HG02588 (cell line): ENCODE results near the gene TOPBP1.
"Not testable (repeated sequence)": the region's sequence is repeated elsewhere in the genome, so short reads cannot be mapped to it uniquely, and the experiment has no call there.

Experiments used
- ATAC-seq: cut with Tn5 transposase; IDR thresholded peaks from one replicate; pipeline ENCODE4 v1.9.1; 2021; ENCODE audit warnings: mild to moderate bottlenecking, moderate library complexity; ENCODE audit not compliant: unreplicated experiment

Gene TOPBP1

DNA sequence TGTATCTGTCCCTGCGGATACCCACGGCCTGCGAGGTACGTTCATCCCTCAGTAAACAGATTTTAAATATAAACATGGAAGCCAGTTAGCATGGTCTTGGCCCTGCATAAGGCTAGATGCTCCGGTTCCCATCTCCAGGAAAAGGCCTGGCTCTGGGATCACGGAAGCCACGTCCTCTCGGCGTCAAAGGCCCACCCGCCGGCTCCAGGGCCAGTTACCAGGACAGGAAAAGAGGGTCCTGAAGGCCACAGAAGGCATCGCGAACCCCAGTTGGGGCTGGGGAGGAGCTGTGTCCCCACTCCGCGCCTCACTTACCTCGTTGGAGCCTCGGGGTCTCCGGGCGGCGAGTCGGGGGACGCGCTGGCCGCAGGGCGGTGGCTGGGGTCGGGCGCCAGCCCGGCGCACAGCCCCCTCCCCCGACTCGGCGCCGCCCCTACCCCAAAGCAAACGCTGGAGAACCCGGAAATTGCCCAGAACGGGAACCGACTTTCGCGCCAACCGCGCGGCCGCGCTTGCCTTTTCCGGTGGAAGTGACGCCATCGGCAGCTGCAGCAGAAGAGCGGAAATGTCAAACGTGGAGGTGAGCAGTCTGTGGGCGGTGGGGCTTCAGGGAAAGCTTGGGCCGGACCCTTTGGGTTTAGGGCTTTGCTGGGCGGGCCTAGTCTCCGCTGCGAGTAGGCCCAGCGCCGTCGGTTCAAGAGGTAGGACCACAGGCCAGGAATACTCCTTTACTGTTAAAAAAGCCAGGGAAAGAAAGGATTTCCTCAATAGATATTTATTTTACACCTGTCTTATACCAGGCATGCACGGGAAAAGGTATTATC lies at the start of gene TOPBP1:
Gene TOPBP1 (minus strand): TSS at position 488 of the 824 bp plus-strand sequence. CDS start 814 bp downstream, outside the sequence.
- ATAC-seq: peak; percentile 88

DNA sequence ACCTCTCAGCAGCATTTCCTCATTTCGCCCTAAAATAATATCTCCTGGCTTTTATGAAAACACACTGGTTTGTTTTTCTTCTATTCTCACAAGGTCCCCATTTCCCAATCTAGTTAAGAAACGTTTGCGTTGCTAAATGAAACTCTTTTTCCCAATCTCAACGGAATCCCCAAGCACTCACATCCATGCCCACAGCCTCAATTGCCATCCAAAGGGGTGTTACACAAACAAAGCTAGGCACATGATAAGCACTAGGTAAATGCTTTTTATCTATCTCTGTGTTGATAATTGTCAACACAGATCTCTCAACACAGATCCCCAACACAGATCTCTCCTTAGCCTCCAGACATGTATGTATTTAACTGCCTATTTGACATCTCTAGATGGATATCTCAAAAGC lies 49.3 kb upstream of the TOPBP1 start:
- ATAC-seq: no peak

DNA sequence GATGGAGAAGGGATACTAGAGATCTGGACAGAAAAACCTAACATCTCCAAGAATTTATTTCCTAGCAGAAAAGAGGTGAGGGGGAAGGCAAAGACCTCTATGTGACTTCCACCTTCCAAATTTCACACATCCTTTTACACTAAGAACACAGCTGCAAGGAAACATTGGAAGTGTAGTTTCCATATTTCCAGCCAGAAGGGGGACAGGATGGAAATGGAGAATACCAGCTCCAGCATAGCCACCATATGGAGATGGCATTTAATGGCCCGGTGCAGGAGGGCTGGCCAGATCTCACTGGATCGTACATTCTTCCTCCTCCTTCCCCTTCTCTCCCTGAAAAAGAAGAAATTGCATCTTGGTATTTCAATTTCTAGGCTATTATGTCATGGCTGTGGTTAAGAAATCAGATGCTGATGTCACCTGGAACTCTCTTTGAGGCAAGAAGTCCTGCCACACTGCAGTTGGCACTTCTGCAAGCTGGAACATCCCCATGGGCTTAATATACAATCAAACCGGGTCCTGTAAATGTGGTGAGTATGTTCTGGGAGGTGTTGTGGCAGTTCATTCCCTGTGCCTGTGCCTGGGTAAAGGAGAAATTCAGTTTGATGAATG lies 47.5 kb upstream of the TOPBP1 start:
- no peak for ATAC-seq

- ATAC-seq: no peak
These were observed 44.3 kb upstream of the TOPBP1 start for GRCh38 chr3:133706033-133706432.

GRCh38 chr3:133703915-133704314 lies 42.2 kb upstream of the TOPBP1 start:
- ATAC-seq: no peak

- ATAC-seq: no peak
These were observed 40.0 kb upstream of the TOPBP1 start for GRCh38 chr3:133701435-133702358.

DNA sequence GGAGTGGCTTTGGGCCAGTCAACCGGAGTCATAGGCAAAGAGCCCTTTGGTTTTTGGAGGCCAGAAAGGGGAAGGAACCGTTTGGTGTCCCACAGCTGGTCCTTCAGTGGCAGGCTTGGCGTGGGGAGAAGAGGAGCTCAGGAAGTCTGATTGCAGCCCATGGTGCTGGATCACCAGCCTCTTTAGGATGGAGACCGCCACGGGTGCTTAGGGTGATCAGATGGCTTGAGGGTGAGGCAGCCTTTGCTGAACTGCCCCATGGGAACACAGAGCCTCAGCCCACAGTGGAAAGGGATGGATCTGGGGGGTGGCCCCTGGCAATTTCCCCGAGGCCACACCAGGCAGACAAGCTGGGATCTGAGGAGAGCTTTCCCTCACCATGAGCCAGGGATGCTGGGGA lies 38.6 kb upstream of the TOPBP1 start:
- no peak for ATAC-seq

GRCh38 chr3:133699903-133700302 lies 38.2 kb upstream of the TOPBP1 start:
- ATAC-seq: no peak

DNA sequence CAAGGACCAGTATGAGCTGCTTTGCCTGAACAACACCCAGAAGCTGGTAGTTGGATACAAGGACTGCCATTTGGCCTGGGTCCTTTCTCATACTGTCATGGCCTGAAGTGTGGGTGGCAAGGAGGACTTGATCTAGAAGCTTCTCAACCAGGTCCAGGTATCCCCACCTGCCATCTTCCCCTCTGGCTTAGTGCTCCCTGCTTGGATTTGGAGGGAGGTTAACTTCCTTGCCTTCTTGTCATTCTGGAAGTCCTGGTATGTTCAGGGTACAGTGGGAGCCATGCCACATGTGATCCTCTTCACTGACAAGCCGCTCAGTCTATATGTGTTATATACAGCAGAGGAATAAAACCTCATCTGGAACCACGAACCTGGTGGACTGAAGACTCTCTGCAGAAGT lies 37.7 kb upstream of the TOPBP1 start:
- ATAC-seq: no peak

DNA sequence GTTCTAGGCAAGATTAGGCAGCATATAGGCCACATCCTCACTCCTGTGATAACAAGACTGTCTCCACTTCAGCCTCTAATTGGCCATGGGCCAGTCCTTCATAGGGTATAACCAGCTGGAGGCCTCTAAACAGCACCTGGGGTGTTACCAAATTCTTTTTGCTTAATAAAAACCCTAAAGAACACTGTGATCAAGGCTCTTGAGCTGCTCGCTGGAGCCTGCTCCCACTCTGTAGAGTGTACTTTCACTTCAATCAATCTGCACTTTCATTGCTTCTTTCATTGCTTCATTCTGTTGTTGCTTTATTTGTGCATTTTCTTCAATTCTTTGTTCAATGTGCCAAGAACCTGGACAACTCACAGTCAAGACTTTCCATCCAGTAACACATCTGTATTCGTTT lies 36.2 kb upstream of the TOPBP1 start:
- ATAC-seq: no peak

- ATAC-seq: no peak
These were observed 33.9 kb upstream of the TOPBP1 start for GRCh38 chr3:133695560-133696171.

DNA sequence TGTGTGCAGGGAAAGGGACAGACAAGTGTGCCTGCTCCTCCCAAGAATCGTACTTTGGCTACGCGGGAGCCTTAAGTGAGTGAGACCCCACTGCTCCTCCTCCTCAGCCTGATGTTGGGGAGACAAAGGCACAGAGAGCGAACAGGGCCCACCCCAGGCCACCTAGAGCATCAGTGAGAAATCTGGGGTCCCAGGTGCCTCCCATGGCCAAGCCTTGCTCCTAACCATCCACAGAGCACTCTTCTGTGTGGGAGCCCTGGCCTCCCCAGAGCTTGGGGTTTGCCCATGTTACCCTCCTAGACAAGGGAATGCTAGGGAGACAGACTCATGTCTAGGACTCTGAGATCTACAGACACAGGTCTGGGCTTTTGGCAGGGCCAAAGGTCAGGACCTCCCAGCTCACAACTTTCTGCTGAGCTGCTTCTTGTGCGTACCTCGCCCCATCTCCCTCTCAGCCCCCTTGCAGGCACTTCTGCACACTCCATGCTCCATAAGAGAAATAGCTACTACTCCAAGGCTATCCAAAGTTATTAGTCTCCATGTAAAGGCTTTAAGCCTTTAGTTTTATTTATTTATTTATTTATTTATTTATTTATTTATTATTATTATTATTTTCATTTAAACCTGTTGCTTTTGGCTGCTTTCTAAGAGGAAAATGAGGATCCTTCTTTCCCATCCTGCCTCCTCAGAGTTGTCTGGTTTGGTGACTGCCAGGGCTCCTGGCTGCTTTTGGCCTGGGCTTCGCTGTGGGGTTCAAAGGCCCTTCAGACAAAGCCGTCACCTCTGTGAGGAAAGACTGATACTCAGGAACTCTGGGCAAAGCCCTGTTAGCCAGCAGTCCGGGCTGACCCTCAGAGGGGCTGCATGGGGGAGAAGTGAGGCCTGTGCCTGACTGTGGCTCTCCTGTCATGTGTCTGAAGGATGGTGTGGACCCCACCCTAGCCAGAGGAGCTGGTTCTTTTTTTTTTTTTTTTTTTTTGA lies 32.8 kb upstream of the TOPBP1 start:
- ATAC-seq: no peak

- no peak for ATAC-seq
These were observed 32.1 kb upstream of the TOPBP1 start for GRCh38 chr3:133693821-133694220.

GRCh38 chr3:133692759-133693158 lies 31.0 kb upstream of the TOPBP1 start:
- no peak for ATAC-seq

DNA sequence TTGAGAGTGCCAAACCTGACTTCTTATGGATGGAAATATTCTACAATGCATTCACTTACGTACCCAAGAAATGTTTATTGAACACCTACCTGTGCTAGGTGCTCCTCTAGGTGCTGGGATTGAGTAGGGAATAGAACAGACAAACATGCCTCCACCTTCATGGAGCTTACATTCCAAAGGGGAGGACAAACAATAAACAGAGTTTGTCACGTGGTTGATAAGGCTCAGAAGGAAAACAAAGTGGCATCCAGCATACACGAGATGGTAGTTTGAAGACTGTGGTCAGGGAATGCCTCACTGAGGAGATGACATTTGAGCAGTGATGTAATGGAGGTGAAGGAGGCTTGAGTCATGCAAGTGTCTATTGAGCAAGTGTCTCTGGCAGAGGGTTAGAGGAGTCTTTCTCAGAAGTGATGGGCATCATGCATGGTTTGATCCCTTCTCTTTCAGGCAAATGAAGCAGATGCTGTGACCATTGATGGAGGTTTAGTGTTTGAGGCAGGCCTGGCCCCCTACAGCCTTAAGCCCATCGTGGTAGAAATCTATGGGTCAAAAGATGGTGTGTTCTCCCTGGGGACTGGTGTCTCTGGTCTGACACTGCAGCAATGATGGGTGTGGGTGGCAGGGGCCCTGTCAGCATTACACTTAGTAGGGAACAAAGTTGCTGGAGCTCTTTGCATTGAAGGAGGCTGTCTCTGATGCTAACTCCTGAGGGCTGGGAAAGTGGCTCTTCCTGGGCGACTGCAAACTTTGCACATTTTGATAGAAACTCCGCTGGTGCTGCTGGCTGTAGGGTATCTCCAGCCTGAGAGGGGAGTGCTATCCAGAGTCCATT lies 29.7 kb upstream of the TOPBP1 start:
- ATAC-seq: no peak

- not testable (repeated sequence) for ATAC-seq
These were observed 16.3 kb upstream of the TOPBP1 start for GRCh38 chr3:133677993-133678392.

DNA sequence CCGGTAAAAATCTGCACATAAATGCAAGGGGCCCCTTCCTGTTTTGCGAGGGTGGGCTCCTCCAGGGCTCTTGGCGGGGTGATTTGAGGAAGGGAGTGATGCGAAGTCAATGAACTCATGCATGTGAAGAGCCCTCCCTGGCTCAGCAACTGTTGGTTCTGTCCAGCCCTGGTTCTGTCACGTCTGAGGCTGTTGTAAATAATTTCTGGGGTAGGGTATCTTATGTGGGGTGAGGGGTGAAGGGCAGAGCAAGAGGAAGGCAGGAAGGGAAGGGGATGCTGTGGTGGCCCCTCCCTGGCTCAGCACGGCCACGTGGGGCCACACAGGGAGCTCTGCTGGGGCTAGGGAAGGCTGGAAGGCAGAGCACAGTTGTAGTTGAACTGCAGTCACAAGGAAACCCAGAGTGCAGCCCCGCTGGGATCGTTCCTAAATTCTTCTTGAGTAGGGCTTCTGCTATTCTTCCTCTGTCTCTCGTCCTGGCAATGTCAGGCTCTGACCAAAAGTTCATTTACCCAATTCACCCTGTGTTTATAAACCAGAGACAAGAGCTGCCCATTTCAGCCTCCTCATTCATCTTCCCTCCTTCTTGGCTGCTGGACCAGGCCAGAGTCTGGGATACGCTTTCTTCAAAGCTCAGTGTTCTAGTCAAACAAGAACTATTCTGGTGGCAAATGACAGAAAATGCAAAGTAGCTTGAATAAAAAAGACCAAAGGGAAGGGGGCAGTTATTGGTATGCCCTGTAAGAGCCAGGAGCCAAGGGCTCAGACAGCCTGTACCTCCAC lies 14.8 kb upstream of the TOPBP1 start:
- ATAC-seq: no peak
